VCaP (cell line): ENCODE data around the gene CTAGE4.
"Not testable (repeated sequence)": the region's sequence is repeated elsewhere in the genome, so short reads cannot be mapped to it uniquely, and the experiment has no call there.

ENCODE experiments used
- H3K27ac ChIP-seq: fragments of 450-650 bp; 2 replicates; pipeline ENCODE4 v1.5.1; 2017
- TF ChIP-seq, protein P1 (sequence below): fragments of 450-650 bp; conservative IDR thresholded peaks from 2 replicates; pipeline ENCODE4 v1.5.1; 2017; ENCODE audit warnings: mild to moderate bottlenecking, moderate library complexity

Gene CTAGE4, protein sequence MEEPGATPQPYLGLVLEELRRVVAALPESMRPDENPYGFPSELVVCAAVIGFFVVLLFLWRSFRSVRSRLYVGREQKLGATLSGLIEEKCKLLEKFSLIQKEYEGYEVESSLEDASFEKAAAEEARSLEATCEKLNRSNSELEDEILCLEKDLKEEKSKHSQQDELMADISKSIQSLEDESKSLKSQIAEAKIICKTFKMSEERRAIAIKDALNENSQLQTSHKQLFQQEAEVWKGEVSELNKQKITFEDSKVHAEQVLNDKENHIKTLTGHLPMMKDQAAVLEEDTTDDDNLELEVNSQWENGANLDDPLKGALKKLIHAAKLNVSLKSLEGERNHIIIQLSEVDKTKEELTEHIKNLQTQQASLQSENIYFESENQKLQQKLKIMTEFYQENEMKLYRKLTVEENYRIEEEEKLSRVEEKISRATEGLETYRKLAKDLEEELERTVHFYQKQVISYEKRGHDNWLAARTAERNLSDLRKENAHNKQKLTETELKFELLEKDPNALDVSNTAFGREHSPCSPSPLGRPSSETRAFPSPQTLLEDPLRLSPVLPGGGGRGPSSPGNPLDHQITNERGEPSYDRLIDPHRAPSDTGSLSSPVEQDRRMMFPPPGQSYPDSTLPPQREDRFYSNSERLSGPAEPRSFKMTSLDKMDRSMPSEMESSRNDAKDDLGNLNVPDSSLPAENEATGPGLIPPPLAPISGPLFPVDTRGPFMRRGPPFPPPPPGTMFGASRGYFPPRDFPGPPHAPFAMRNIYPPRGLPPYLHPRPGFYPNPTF

DNA sequence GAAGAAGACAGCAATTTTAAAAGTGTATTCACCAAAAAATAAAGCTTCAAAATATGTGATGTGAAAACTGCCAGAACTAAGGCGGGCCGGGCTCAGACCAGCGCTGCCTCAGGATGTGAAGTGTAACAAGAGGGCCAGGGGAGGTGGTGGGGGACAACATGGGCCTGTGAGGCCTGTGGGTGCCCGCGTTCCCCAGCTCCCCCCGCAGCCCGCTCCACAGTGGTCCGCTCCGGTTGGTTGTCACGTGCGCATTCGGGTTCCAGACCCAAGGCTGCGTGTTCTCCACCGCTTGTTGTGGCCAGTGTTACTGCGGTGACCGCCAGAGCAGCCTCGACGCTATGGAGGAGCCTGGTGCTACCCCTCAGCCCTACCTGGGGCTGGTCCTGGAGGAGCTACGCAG is at the start of gene CTAGE4:
Gene CTAGE4, plus strand, starts transcription at position 301 of the 400 bp plus-strand sequence. Its CDS starts 38 bp downstream, at position 339.
- not testable (repeated sequence) for H3K27ac ChIP-seq

DNA sequence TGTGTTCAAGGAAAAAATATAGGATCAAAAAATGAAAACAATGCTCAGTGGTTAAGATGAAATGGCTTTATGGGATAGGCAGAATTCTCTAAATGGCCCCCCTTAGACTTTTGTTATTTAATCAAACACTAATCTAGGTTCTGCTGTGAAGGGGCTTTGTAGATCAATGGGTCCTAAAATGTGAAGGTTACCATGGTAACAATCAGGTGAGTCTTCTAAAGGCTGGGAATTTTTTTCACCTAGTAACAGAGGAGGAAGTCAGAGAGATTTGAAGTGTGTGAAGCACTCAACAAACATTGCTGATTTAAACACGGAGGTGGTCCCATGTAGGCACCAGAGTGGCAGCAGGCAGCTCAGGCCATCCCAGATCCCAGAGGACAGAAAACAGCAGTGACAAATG is 49.1 kb upstream of the CTAGE4 start:
- TF ChIP-seq, protein P1, sequence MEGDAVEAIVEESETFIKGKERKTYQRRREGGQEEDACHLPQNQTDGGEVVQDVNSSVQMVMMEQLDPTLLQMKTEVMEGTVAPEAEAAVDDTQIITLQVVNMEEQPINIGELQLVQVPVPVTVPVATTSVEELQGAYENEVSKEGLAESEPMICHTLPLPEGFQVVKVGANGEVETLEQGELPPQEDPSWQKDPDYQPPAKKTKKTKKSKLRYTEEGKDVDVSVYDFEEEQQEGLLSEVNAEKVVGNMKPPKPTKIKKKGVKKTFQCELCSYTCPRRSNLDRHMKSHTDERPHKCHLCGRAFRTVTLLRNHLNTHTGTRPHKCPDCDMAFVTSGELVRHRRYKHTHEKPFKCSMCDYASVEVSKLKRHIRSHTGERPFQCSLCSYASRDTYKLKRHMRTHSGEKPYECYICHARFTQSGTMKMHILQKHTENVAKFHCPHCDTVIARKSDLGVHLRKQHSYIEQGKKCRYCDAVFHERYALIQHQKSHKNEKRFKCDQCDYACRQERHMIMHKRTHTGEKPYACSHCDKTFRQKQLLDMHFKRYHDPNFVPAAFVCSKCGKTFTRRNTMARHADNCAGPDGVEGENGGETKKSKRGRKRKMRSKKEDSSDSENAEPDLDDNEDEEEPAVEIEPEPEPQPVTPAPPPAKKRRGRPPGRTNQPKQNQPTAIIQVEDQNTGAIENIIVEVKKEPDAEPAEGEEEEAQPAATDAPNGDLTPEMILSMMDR: no peak

DNA sequence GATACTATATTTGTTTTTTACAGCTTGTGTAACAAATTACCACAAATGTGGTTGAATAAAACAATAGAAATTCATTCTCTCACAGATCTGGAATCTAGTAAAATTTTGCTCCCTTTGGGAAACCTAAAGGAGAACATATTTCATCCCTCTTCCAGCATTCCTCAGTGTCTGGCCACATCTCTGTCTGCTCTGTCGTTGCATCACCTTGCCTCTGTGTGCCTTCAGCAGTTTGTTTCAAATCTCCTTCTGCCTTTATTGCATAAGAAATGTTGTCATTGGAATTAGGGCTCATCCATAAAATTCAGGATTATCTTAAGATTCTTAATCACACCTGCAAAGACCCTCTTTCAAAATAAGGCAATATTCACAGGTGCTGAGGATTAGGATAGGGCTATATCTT is 45.8 kb upstream of the CTAGE4 start:
- no peak overlapping the region for H3K27ac ChIP-seq
- TF ChIP-seq, protein P1: no peak

More for the DNA sequence above, 49.1 kb upstream of the CTAGE4 start:
- no peak overlapping the region for H3K27ac ChIP-seq

DNA sequence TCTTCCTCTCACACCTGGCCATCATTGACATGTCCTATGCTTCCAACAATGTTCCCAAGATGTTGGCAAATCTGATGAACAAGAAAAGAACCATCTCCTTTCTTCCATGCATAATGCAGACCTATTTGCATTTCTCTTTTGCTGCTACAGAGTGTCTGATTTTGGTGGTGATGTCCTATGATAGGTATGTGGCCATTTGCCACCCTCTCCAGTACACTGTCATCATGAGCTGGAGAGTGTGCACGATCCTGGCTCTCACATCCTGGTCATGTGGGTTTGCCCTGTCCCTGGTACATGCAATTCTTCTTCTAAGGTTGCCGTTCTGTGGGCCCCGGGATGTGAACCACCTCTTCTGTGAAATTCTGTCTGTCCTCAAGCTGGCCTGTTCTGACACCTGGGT is 41.1 kb upstream of the CTAGE4 start:
- TF ChIP-seq, protein P1: no peak
- no peak overlapping the region for H3K27ac ChIP-seq

DNA sequence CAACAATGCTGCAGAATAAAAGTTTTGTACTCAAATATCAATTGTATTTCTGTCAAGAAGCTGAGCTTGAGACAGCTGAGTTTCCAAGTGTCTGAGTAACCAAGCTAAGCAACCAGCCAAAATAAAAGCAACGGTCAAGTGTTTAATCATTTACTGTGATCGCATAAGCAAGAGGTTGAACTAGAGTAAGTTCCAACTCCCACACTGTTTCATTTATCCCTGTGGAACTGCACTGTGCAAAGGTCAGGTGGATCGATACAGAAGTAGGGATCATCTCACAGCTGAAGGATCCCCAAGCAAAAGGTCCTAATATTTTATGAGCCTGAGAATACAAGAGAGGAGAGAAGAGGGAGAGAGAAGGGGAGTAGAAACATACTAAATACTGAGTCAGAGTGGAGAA is 38.8 kb upstream of the CTAGE4 start:
- no peak overlapping the region for H3K27ac ChIP-seq
- TF ChIP-seq, protein P1: no peak

DNA sequence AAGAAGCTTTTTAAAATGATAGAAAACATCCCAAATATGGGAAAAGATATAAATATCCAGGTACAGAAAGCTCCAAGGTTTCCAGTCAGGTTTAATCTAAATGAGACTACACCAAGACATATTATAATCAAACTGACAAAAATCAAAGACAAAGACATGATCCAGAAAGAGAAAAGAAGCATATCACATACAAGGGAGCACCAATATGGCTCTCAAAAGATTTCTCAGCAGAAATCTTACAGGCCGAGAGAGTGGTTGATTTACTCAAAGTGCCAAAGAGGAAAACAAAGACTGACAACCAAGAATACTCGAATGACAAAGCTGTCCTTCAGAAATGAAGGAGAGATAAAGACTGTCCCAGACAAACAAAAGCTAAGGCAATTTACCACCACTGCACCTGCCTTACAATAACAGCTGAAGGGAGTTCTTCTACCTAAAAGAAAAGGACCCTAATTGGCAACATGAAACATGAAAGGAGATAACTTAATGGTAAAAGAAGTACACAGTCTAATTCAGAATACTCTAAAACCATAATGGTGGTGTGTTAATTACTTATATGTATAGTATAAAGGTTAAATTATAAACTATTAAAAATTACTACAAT is 34.9 kb upstream of the CTAGE4 start:
- H3K27ac ChIP-seq: no peak overlapping the region
- TF ChIP-seq, protein P1: no peak

DNA sequence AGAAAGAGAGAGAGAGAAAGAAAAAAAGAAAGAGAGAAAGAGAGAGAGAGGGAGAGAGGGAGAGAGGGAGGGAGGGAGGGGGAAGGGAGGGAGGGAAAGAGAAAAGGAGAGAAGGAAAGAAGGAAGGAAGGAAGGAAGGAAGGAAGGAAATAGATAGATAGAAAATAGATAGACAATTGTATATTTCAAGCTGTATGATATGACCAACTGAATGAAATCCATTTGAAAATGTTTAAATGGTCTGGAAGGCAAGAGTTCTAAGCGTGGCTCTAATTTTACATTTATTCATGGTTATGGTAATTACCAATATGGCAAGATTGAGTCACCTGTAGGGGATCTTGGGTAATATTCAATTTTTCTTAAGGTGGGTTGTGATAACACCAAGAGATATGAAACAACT is 24.4 kb upstream of the CTAGE4 start:
- H3K27ac ChIP-seq: no peak overlapping the region
- TF ChIP-seq, protein P1: no peak
